GM19372 (cell line): Measurements from ENCODE around the gene GOSR2.
"Not testable (repeated sequence)": the region's sequence is repeated elsewhere in the genome, so short reads cannot be mapped to it uniquely, and the experiment has no call there.

ENCODE experiments used
- ATAC-seq: cut with Tn5 transposase; IDR thresholded peaks from one replicate; pipeline ENCODE4 v1.9.1; 2021; ENCODE audit warnings: mild to moderate bottlenecking, low read depth, moderate library complexity; ENCODE audit not compliant: unreplicated experiment

The GOSR2 gene

GRCh38 chr17:46928467-46929261, 5.7 kb downstream of the GOSR2 start:
- no peak for ATAC-seq

GRCh38 chr17:46929413-46929812, 6.5 kb downstream of the GOSR2 start:
- no peak for ATAC-seq

- ATAC-seq = no peak
Measured at GRCh38 chr17:46930051-46930450, 7.1 kb downstream of the GOSR2 start.

GRCh38 chr17:46931596-46931995, 8.6 kb downstream of the GOSR2 start:
- no peak for ATAC-seq

- ATAC-seq = no peak
Measured at GRCh38 chr17:46935658-46936266, 12.8 kb downstream of the GOSR2 start.

- no peak for ATAC-seq
Measured at GRCh38 chr17:46940692-46941404, 17.9 kb downstream of the GOSR2 start.

- ATAC-seq = no peak
Measured at GRCh38 chr17:46942441-46943217, 19.7 kb downstream of the GOSR2 start.

- ATAC-seq = no peak
Measured at GRCh38 chr17:46943218-46943500, 20.2 kb downstream of the GOSR2 start.

GRCh38 chr17:46943501-46944393, 20.8 kb downstream of the GOSR2 start:
- ATAC-seq = no peak

GRCh38 chr17:46944931-46945330, 22.0 kb downstream of the GOSR2 start:
- no peak for ATAC-seq

- no peak for ATAC-seq
Measured at GRCh38 chr17:46947216-46947615, 24.3 kb downstream of the GOSR2 start.

GRCh38 chr17:46948544-46948943, 25.6 kb downstream of the GOSR2 start:
- ATAC-seq = no peak

GRCh38 chr17:46949291-46950174, 26.6 kb downstream of the GOSR2 start:
- ATAC-seq = no peak

- no peak for ATAC-seq
Measured at GRCh38 chr17:46950342-46950996, 27.5 kb downstream of the GOSR2 start.

- ATAC-seq = no peak
Measured at GRCh38 chr17:46950997-46951621, 28.1 kb downstream of the GOSR2 start.

GRCh38 chr17:46951706-46952105, 28.7 kb downstream of the GOSR2 start:
- ATAC-seq = no peak

- ATAC-seq = no peak
Measured at GRCh38 chr17:46952115-46952514, 29.2 kb downstream of the GOSR2 start.

GRCh38 chr17:46953191-46953590, 30.2 kb downstream of the GOSR2 start:
- ATAC-seq = not testable (repeated sequence)
